IPS-NIHi7 (cell line): ENCODE measurements around the gene C20orf202.
"Not testable (repeated sequence)": the region's sequence is repeated elsewhere in the genome, so short reads cannot be mapped to it uniquely, and the experiment has no call there.

Experiments
- DNase-seq: peaks from one replicate; pipeline ENCODE4 v3.0.0; 2012; ENCODE audit warnings: mixed read lengths; ENCODE audit errors: extremely low spot score

C20orf202 gene

GRCh38 chr20:1209447-1210387 lies 6.5 kb downstream of the C20orf202 start:
- DNase-seq, result no peak

- no peak for DNase-seq
Observed at GRCh38 chr20:1210501-1210900, 7.2 kb downstream of the C20orf202 start.

GRCh38 chr20:1212023-1212422 lies 8.8 kb downstream of the C20orf202 start:
- DNase-seq, result no peak

GRCh38 chr20:1212607-1213396 lies 9.5 kb downstream of the C20orf202 start:
- peak; percentile 79 for DNase-seq

GRCh38 chr20:1214838-1215261 lies 11.6 kb downstream of the C20orf202 start:
- DNase-seq, result no peak

GRCh38 chr20:1215386-1216170 lies 12.3 kb downstream of the C20orf202 start:
- no peak for DNase-seq

GRCh38 chr20:1216527-1217427 lies 13.5 kb downstream of the C20orf202 start:
- DNase-seq, result not testable (repeated sequence)

- not testable (repeated sequence) for DNase-seq
Observed at GRCh38 chr20:1222750-1223149, 19.5 kb downstream of the C20orf202 start.

GRCh38 chr20:1224205-1224890 lies 21.1 kb downstream of the C20orf202 start:
- DNase-seq, result no peak

- peak; percentile 99 for DNase-seq
Observed at GRCh38 chr20:1225263-1225782, 22.1 kb downstream of the C20orf202 start.

- DNase-seq, result peak; percentile 93
Observed at GRCh38 chr20:1225783-1226654, 22.8 kb downstream of the C20orf202 start, which contains the start of gene RAD21L1. Gene RAD21L1, plus strand, starts transcription at chr20:1226044. Its CDS starts 2,410 bp downstream, at chr20:1228454.

GRCh38 chr20:1229541-1229940 lies 26.3 kb downstream of the C20orf202 start:
- no peak for DNase-seq

- DNase-seq, result no peak
Observed at GRCh38 chr20:1232286-1233111, 29.2 kb downstream of the C20orf202 start.

GRCh38 chr20:1240549-1240948 lies 37.3 kb downstream of the C20orf202 start:
- DNase-seq, result no peak

GRCh38 chr20:1241456-1241855 lies 38.2 kb downstream of the C20orf202 start:
- DNase-seq, result no peak

GRCh38 chr20:1242099-1242498 lies 38.8 kb downstream of the C20orf202 start:
- no peak for DNase-seq

GRCh38 chr20:1242530-1242929 lies 39.3 kb downstream of the C20orf202 start:
- DNase-seq, result no peak

- DNase-seq, result no peak
Observed at GRCh38 chr20:1245578-1245977, 42.3 kb downstream of the C20orf202 start.
